Testis (tissue), 3 donors: Measurements from ENCODE around the gene SLC38A10. TPM values are rescaled to one million over a fixed set of nuclear protein-coding genes. Genes with fewer than 3 reads are reported as not detected.

Experiments used
- DNase-seq: peaks from one replicate; pipeline ENCODE4 v3.0.0-alpha.2; 2019
- H3K27ac ChIP-seq, 2 donors: fragments of 200-600 bp; sonication (generic); one replicate each; pipeline ENCODE4 v1.5.1; 2019
- H3K27me3 ChIP-seq: fragments of 200-600 bp; sonication (generic); one replicate; pipeline ENCODE4 v1.5.1; 2019
- H3K36me3 ChIP-seq: fragments of 200-600 bp; sonication (generic); one replicate; pipeline ENCODE4 v1.5.1; 2017; ENCODE audit warnings: low read depth; ENCODE audit errors: missing control alignments
- H3K4me1 ChIP-seq: fragments of 200-600 bp; sonication (generic); one replicate; pipeline ENCODE4 v1.5.1; 2019
- H3K4me3 ChIP-seq, 2 donors: fragments of 200-600 bp; sonication (generic); one replicate each; pipeline ENCODE4 v1.5.1; 2017 to 2019
- H3K9me3 ChIP-seq: fragments of 200-600 bp; sonication (generic); one replicate; pipeline ENCODE4 v1.5.1; 2017
- CTCF ChIP-seq, 3 experiments: fragments of 450-650 bp in 2 of 3; fragments of 200-600 bp in 1 of 3; sonication (generic) in 1 of 3; IDR thresholded peaks; one replicate each; pipeline ENCODE4 v1.5.1; 2016 to 2019; ENCODE audit warnings: antibody characterized with exemption in 3 of 3, mild to moderate bottlenecking in 2 of 3, moderate library complexity in 1 of 3
- POLR2A ChIP-seq: fragments of 450-650 bp; IDR thresholded peaks from one replicate; pipeline ENCODE4 v1.6.1; 2017; ENCODE audit warnings: antibody characterized with exemption, mild to moderate bottlenecking, moderate library complexity
- WGBS, 2 donors: methylation state at CpG; one replicate each; pipeline ENCODE4 v1.1.5; 2018; 5-methylcytosine and 5-hydroxymethylcytosine counted together
- intact Hi-C: fragments of 100-400 bp; cut with DNase I; formaldehyde crosslinking; loops from one replicate; pipeline ENCODE4 v1.15.1; 2023; ENCODE audit warnings: low total_unique reads
- polyA plus RNA-seq: library from polyadenylated mRNA; stranded (reverse); fragments of 350-450 nt; fragmentation: Illumina TruSeq; extraction: RNeasy Lipid Tissue Mini Kit (QIAGEN cat#74804); gene quantifications from one replicate; pipeline ENCODE4 v1.2.3, GENCODE V29; 2014; ENCODE audit warnings: low read depth, low replicate concordance; ENCODE audit not compliant: insufficient read depth
- total RNA-seq, 2 donors: library from RNA; depleted of rRNA; stranded (reverse); fragments of >200 nt; gene quantifications; one replicate each; pipeline ENCODE4 v1.2.3, GENCODE V29; 2016

SLC38A10 gene
- total and polyA plus RNA-seq, 3 donors from 2014 or later, result 77.1 to 150 (median 131) TPM

- no peak for TF ChIP-seq CTCF (IDR thresholded peaks at IDR 0.05)
- TF ChIP-seq POLR2A, result no peak
- intact Hi-C loops, result no loop called here
- no peaks in the 10 kb centered on the region for H3K9me3 ChIP-seq
- no peaks in the 10 kb centered on the region for H3K27me3 ChIP-seq
- H3K36me3 ChIP-seq, result no peaks in the 10 kb centered on the region
- 79 to 82% methylated on average over 8 to 15 of the region's 15 CpGs for WGBS, 2 donors
- no peaks in the 10 kb centered on the region for H3K4me1 ChIP-seq
- DNase-seq, result no peak
- H3K4me3 ChIP-seq, result no peak overlapping the region
- no peak overlapping the region for H3K27ac ChIP-seq
Observed at GRCh38 chr17:81302861-81303333, 7.8 kb upstream of the SLC38A10 start.

- intact Hi-C loops, result no loop called here
- no peak overlapping the region for H3K27ac ChIP-seq
- no peaks in the 10 kb centered on the region for H3K4me1 ChIP-seq
- TF ChIP-seq POLR2A (no peak), CTCF (IDR thresholded peaks at IDR 0.05) (no peak)
- H3K36me3 ChIP-seq, result no peaks in the 10 kb centered on the region
- 81 to 88% methylated on average over 6 to 10 of the region's 10 CpGs for WGBS, 2 donors
- no peaks in the 10 kb centered on the region for H3K9me3 ChIP-seq
- H3K27me3 ChIP-seq, result no peaks in the 10 kb centered on the region
- H3K4me3 ChIP-seq, result no peak overlapping the region
- DNase-seq, result no peak
Observed at GRCh38 chr17:81302324-81302723, 7.2 kb upstream of the SLC38A10 start.

GRCh38 chr17:81301195-81302144, 6.4 kb upstream of the SLC38A10 start:
- no peaks in the 10 kb centered on the region for H3K4me1 ChIP-seq
- intact Hi-C loops, result no loop called here

GRCh38 chr17:81300586-81301155, 5.6 kb upstream of the SLC38A10 start:
- no peak for TF ChIP-seq CTCF (IDR thresholded peaks at IDR 0.05)
- no peak for TF ChIP-seq POLR2A
- intact Hi-C loops, result no loop called here
- DNase-seq, result no peak
- Histone ChIP-seq H3K4me1 (peaks cover 5% of the 10 kb centered on the region), H3K4me3 (no peak overlapping the region), H3K27ac (no peak overlapping the region), H3K36me3 (no peaks in the 10 kb centered on the region), H3K27me3 (no peaks in the 10 kb centered on the region), H3K9me3 (no peaks in the 10 kb centered on the region)
- 84 to 88% methylated on average over 19 of the region's 19 CpGs for WGBS, 2 donors

More at GRCh38 chr17:81301195-81302144, 6.4 kb upstream of the SLC38A10 start:
- H3K27me3 ChIP-seq, result no peaks in the 10 kb centered on the region
- no peak overlapping the region for H3K27ac ChIP-seq
- WGBS, 2 donors, result 74 to 76% methylated on average over 26 to 37 of the region's 37 CpGs
- DNase-seq, result no peak
- no peaks in the 10 kb centered on the region for H3K36me3 ChIP-seq
- no peak overlapping the region for H3K4me3 ChIP-seq
- no peaks in the 10 kb centered on the region for H3K9me3 ChIP-seq
- TF ChIP-seq POLR2A (no peak), CTCF (IDR thresholded peaks at IDR 0.05) (no peak)
